WTC11 (cell line): ENCODE data around the gene RPL9. TPM values are rescaled to one million over a fixed set of nuclear protein-coding genes. Genes with fewer than 3 reads are reported as not detected.

ENCODE experiments used
- ATAC-seq: fragments of 200-7000 bp; cut with Tn5 transposase; 2 replicates; pipeline ENCODE4 v1.10.0; 2021; ENCODE audit warnings: mild to moderate bottlenecking, moderate library complexity
- CTCF ChIA-PET: fragments of 300-600 bp; sonication (Branson Sonifier 250); formaldehyde crosslinking; loops from one replicate; lab custom pipeline; 2021; ENCODE audit warnings: antibody characterized with exemption; lab: Charles Lee
- POLR2A ChIA-PET: fragments of 350-600 bp; sonication (Branson Sonifier 250); formaldehyde crosslinking; loops from one replicate; lab custom pipeline; 2021; ENCODE audit warnings: antibody characterized with exemption; lab: Charles Lee
- DNase-seq: peaks from one replicate; pipeline ENCODE4 v3.0.0; 2021; ENCODE audit warnings: low spot score
- H3K27ac Mint-ChIP-seq: 2 replicates; pipeline ENCODE4 v1.8.0; 2021; ENCODE audit warnings: mixed read lengths
- H3K27me3 Mint-ChIP-seq: 2 replicates; pipeline ENCODE4 v1.8.0; 2021; ENCODE audit warnings: low read depth, mild to moderate bottlenecking, moderate library complexity, mixed read lengths
- H3K36me3 Mint-ChIP-seq: 2 replicates; pipeline ENCODE4 v1.8.0; 2021; ENCODE audit warnings: mixed read lengths
- H3K4me1 Mint-ChIP-seq: 2 replicates; pipeline ENCODE4 v1.8.0; 2022; ENCODE audit warnings: mixed read lengths
- H3K4me3 Mint-ChIP-seq: 2 replicates; pipeline ENCODE4 v1.8.0; 2021; ENCODE audit warnings: mild to moderate bottlenecking, moderate library complexity, mixed read lengths
- H3K9me3 Mint-ChIP-seq: 2 replicates; pipeline ENCODE4 v1.8.0; 2021; ENCODE audit warnings: mixed read lengths
- CBFB ChIP-seq: sonication (generic); formaldehyde crosslinking; IDR thresholded peaks from 2 replicates; pipeline ENCODE4 v1.8.1; 2022; ENCODE audit warnings: mild to moderate bottlenecking, low read depth, missing genetic modification reagents
- CREB1 ChIP-seq: sonication (generic); formaldehyde crosslinking; IDR thresholded peaks from 2 replicates; pipeline ENCODE4 v1.8.0; 2023; ENCODE audit warnings: mild to moderate bottlenecking, missing genetic modification reagents
- GABPB1 ChIP-seq: sonication (generic); formaldehyde crosslinking; IDR thresholded peaks from 2 replicates; pipeline ENCODE4 v1.8.1; 2023; ENCODE audit warnings: mild to moderate bottlenecking, missing genetic modification reagents
- GRHL2 ChIP-seq: fragments of 250-450 bp; sonication (Bioruptor Pico); IDR thresholded peaks from 2 replicates; pipeline ENCODE4 v1.8.0; 2022; ENCODE audit warnings: mild to moderate bottlenecking, moderate library complexity; ENCODE audit not compliant: insufficient replicate concordance, severe bottlenecking
- KAT7 ChIP-seq: sonication (generic); formaldehyde crosslinking; IDR thresholded peaks from 2 replicates; pipeline ENCODE4 v1.8.1; 2023; ENCODE audit warnings: missing genetic modification reagents, mild to moderate bottlenecking, borderline replicate concordance
- NR2C2 ChIP-seq: sonication (generic); formaldehyde crosslinking; IDR thresholded peaks from 2 replicates; pipeline ENCODE4 v1.8.0; 2022; ENCODE audit warnings: mild to moderate bottlenecking, missing genetic modification reagents
- OVOL2 ChIP-seq: fragments of 250-450 bp; sonication (Bioruptor Pico); IDR thresholded peaks from 2 replicates; pipeline ENCODE4 v1.9.0; 2021; ENCODE audit warnings: mild to moderate bottlenecking, borderline replicate concordance
- RELA ChIP-seq: sonication (generic); formaldehyde crosslinking; IDR thresholded peaks from 2 replicates; pipeline ENCODE4 v1.8.1; 2022; ENCODE audit warnings: missing genetic modification reagents, mild to moderate bottlenecking, borderline replicate concordance
- RORB ChIP-seq: fragments of 250-450 bp; sonication (Bioruptor Pico); IDR thresholded peaks from 2 replicates; pipeline ENCODE4 v1.9.0; 2021; ENCODE audit warnings: mild to moderate bottlenecking
- SOX15 ChIP-seq: fragments of 250-450 bp; sonication (Bioruptor Pico); IDR thresholded peaks from 2 replicates; pipeline ENCODE4 v1.9.0; 2021; ENCODE audit warnings: mild to moderate bottlenecking
- TCF7 ChIP-seq: sonication (generic); formaldehyde crosslinking; IDR thresholded peaks from 2 replicates; pipeline ENCODE4 v1.8.0; 2022; ENCODE audit warnings: mild to moderate bottlenecking, low read depth, missing genetic modification reagents, moderate library complexity
- TEAD4 ChIP-seq: sonication (generic); formaldehyde crosslinking; IDR thresholded peaks from 2 replicates; pipeline ENCODE4 v1.8.0; 2022; ENCODE audit warnings: mild to moderate bottlenecking, missing genetic modification reagents
- ZNF232 ChIP-seq: sonication (generic); formaldehyde crosslinking; IDR thresholded peaks from 2 replicates; pipeline ENCODE4 v1.8.0; 2022; ENCODE audit warnings: mild to moderate bottlenecking, missing genetic modification reagents
- ZNF263 ChIP-seq: sonication (generic); formaldehyde crosslinking; IDR thresholded peaks from 2 replicates; pipeline ENCODE4 v1.8.1; 2022; ENCODE audit warnings: low read depth, mild to moderate bottlenecking, moderate library complexity, missing genetic modification reagents
- ZNF671 ChIP-seq: fragments of 250-450 bp; sonication (Bioruptor Pico); IDR thresholded peaks from 2 replicates; pipeline ENCODE4 v1.8.0; 2021; ENCODE audit warnings: mild to moderate bottlenecking
- total RNA-seq: library from RNA; stranded (reverse); gene quantifications from 3 replicates; pipeline ENCODE4 v1.2.3, GENCODE V29; 2021
- TF ChIP-seq, protein P1 (sequence below): sonication (generic); formaldehyde crosslinking; IDR thresholded peaks from 2 replicates; pipeline ENCODE4 v1.8.1; 2022; ENCODE audit warnings: low read depth, mild to moderate bottlenecking, moderate library complexity, missing genetic modification reagents, borderline replicate concordance
- TF ChIP-seq, protein P2 (sequence below): sonication (generic); formaldehyde crosslinking; IDR thresholded peaks from 2 replicates; pipeline ENCODE4 v1.8.0; 2022; ENCODE audit warnings: mild to moderate bottlenecking, missing genetic modification reagents
- TF ChIP-seq, protein P3 (sequence below): sonication (generic); formaldehyde crosslinking; IDR thresholded peaks from 2 replicates; pipeline ENCODE4 v1.8.1; 2022; ENCODE audit warnings: mild to moderate bottlenecking, missing genetic modification reagents, moderate library complexity, borderline replicate concordance
- TF ChIP-seq, protein P4 (sequence below): sonication (generic); formaldehyde crosslinking; IDR thresholded peaks from 2 replicates; pipeline ENCODE4 v1.8.1; 2022; ENCODE audit warnings: low read depth, missing genetic modification reagents, borderline replicate concordance
- TF ChIP-seq, protein P5 (sequence below): sonication (generic); formaldehyde crosslinking; IDR thresholded peaks from 2 replicates; pipeline ENCODE4 v1.8.1; 2023; ENCODE audit warnings: mild to moderate bottlenecking, missing genetic modification reagents, borderline replicate concordance
- TF ChIP-seq, protein P6 (sequence below): fragments of 250-450 bp; sonication (Bioruptor Pico); IDR thresholded peaks from 2 replicates; pipeline ENCODE4 v1.9.0; 2021; ENCODE audit warnings: mild to moderate bottlenecking, borderline replicate concordance
- TF ChIP-seq, protein P7 (sequence below): sonication (generic); formaldehyde crosslinking; conservative IDR thresholded peaks from 2 replicates; pipeline ENCODE4 v1.8.1; 2022; ENCODE audit warnings: mild to moderate bottlenecking, missing genetic modification reagents

The RPL9 gene
- total RNA-seq, 1 experiment from 2014 or later: 1,191 TPM

DNA sequence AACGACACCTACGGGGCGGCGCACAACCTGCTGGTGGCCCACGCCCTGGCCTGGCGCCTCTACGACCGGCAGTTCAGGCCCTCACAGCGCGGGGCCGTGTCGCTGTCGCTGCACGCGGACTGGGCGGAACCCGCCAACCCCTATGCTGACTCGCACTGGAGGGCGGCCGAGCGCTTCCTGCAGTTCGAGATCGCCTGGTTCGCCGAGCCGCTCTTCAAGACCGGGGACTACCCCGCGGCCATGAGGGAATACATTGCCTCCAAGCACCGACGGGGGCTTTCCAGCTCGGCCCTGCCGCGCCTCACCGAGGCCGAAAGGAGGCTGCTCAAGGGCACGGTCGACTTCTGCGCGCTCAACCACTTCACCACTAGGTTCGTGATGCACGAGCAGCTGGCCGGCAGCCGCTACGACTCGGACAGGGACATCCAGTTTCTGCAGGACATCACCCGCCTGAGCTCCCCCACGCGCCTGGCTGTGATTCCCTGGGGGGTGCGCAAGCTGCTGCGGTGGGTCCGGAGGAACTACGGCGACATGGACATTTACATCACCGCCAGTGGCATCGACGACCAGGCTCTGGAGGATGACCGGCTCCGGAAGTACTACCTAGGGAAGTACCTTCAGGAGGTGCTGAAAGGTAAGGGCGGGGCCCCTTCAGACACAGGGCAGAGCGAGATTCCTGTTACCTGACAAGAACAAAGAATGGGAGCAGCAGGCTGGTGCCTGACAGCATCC lies 11.7 kb downstream of the RPL9 start (continued):
- TF ChIP-seq, protein P1, sequence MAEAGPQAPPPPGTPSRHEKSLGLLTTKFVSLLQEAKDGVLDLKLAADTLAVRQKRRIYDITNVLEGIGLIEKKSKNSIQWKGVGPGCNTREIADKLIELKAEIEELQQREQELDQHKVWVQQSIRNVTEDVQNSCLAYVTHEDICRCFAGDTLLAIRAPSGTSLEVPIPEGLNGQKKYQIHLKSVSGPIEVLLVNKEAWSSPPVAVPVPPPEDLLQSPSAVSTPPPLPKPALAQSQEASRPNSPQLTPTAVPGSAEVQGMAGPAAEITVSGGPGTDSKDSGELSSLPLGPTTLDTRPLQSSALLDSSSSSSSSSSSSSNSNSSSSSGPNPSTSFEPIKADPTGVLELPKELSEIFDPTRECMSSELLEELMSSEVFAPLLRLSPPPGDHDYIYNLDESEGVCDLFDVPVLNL (CRISPR knock-in tag): no peak
- TF ChIP-seq TEAD4 (CRISPR knock-in tag) (no peak), CREB1 (CRISPR knock-in tag) (peak; percentile 53; the same call in 1 of the 2 replicates), SOX15 (no peak), ZNF671 (no peak), ZNF263 (0 out of 2 replicates have a peak, but pooled peaks have one; percentile 31), NR2C2 (CRISPR knock-in tag) (0 out of 2 replicates have a peak, but pooled peaks have one; percentile 39), RELA (CRISPR knock-in tag) (peak; percentile 79), RORB (CRISPR knock-in tag) (no peak), ZNF232 (CRISPR knock-in tag) (no peak), TCF7 (CRISPR knock-in tag) (no peak), GRHL2 (no peak)
- TF ChIP-seq, protein P2, sequence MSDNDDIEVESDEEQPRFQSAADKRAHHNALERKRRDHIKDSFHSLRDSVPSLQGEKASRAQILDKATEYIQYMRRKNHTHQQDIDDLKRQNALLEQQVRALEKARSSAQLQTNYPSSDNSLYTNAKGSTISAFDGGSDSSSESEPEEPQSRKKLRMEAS (CRISPR knock-in tag): peak; percentile 95
- TF ChIP-seq, protein P3, sequence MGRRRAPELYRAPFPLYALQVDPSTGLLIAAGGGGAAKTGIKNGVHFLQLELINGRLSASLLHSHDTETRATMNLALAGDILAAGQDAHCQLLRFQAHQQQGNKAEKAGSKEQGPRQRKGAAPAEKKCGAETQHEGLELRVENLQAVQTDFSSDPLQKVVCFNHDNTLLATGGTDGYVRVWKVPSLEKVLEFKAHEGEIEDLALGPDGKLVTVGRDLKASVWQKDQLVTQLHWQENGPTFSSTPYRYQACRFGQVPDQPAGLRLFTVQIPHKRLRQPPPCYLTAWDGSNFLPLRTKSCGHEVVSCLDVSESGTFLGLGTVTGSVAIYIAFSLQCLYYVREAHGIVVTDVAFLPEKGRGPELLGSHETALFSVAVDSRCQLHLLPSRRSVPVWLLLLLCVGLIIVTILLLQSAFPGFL: no peak
- TF ChIP-seq, protein P4, sequence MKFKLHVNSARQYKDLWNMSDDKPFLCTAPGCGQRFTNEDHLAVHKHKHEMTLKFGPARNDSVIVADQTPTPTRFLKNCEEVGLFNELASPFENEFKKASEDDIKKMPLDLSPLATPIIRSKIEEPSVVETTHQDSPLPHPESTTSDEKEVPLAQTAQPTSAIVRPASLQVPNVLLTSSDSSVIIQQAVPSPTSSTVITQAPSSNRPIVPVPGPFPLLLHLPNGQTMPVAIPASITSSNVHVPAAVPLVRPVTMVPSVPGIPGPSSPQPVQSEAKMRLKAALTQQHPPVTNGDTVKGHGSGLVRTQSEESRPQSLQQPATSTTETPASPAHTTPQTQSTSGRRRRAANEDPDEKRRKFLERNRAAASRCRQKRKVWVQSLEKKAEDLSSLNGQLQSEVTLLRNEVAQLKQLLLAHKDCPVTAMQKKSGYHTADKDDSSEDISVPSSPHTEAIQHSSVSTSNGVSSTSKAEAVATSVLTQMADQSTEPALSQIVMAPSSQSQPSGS (CRISPR knock-in tag): no peak

DNA sequence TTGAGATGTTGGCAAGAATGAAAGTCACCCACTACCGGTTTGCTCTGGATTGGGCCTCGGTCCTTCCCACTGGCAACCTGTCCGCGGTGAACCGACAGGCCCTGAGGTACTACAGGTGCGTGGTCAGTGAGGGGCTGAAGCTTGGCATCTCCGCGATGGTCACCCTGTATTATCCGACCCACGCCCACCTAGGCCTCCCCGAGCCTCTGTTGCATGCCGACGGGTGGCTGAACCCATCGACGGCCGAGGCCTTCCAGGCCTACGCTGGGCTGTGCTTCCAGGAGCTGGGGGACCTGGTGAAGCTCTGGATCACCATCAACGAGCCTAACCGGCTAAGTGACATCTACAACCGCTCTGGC lies 12.3 kb downstream of the RPL9 start:
- Mint-ChIP-seq H3K4me1 (peaks cover 27% of the 10 kb centered on the region), H3K27me3 (0 out of 2 replicates have a peak, but pooled peaks cover 2% of the 10 kb centered on the region), H3K27ac (peak overlapping the region; percentile 49; the same call in 1 of the 2 replicates), H3K4me3 (peak overlapping the region; percentile 75), H3K36me3 (peaks cover 10% of the 10 kb centered on the region), H3K9me3 (no peaks in the 10 kb centered on the region)
- ChIA-PET POLR2A (interaction anchor here (2.0 kb wide), 1 partner anchor 11 kb away, joined by 10 read pairs; the partner anchor contains the start of genes LIAS and RPL9), CTCF (interaction anchor here (1.5 to 1.9 kb wide), 2 partner anchors 10 to 80 kb away, joined by 5 to 11 read pairs; partner anchors contain the start of gene RFC1)
- ATAC-seq (no peak), DNase-seq (no peak)
- TF ChIP-seq, protein P5, sequence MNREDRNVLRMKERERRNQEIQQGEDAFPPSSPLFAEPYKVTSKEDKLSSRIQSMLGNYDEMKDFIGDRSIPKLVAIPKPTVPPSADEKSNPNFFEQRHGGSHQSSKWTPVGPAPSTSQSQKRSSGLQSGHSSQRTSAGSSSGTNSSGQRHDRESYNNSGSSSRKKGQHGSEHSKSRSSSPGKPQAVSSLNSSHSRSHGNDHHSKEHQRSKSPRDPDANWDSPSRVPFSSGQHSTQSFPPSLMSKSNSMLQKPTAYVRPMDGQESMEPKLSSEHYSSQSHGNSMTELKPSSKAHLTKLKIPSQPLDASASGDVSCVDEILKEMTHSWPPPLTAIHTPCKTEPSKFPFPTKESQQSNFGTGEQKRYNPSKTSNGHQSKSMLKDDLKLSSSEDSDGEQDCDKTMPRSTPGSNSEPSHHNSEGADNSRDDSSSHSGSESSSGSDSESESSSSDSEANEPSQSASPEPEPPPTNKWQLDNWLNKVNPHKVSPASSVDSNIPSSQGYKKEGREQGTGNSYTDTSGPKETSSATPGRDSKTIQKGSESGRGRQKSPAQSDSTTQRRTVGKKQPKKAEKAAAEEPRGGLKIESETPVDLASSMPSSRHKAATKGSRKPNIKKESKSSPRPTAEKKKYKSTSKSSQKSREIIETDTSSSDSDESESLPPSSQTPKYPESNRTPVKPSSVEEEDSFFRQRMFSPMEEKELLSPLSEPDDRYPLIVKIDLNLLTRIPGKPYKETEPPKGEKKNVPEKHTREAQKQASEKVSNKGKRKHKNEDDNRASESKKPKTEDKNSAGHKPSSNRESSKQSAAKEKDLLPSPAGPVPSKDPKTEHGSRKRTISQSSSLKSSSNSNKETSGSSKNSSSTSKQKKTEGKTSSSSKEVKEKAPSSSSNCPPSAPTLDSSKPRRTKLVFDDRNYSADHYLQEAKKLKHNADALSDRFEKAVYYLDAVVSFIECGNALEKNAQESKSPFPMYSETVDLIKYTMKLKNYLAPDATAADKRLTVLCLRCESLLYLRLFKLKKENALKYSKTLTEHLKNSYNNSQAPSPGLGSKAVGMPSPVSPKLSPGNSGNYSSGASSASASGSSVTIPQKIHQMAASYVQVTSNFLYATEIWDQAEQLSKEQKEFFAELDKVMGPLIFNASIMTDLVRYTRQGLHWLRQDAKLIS (CRISPR knock-in tag): no peak
- TF ChIP-seq KAT7 (CRISPR knock-in tag): no peak
- TF ChIP-seq, protein P6, sequence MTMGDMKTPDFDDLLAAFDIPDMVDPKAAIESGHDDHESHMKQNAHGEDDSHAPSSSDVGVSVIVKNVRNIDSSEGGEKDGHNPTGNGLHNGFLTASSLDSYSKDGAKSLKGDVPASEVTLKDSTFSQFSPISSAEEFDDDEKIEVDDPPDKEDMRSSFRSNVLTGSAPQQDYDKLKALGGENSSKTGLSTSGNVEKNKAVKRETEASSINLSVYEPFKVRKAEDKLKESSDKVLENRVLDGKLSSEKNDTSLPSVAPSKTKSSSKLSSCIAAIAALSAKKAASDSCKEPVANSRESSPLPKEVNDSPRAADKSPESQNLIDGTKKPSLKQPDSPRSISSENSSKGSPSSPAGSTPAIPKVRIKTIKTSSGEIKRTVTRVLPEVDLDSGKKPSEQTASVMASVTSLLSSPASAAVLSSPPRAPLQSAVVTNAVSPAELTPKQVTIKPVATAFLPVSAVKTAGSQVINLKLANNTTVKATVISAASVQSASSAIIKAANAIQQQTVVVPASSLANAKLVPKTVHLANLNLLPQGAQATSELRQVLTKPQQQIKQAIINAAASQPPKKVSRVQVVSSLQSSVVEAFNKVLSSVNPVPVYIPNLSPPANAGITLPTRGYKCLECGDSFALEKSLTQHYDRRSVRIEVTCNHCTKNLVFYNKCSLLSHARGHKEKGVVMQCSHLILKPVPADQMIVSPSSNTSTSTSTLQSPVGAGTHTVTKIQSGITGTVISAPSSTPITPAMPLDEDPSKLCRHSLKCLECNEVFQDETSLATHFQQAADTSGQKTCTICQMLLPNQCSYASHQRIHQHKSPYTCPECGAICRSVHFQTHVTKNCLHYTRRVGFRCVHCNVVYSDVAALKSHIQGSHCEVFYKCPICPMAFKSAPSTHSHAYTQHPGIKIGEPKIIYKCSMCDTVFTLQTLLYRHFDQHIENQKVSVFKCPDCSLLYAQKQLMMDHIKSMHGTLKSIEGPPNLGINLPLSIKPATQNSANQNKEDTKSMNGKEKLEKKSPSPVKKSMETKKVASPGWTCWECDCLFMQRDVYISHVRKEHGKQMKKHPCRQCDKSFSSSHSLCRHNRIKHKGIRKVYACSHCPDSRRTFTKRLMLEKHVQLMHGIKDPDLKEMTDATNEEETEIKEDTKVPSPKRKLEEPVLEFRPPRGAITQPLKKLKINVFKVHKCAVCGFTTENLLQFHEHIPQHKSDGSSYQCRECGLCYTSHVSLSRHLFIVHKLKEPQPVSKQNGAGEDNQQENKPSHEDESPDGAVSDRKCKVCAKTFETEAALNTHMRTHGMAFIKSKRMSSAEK (CRISPR knock-in tag): no peak
- TF ChIP-seq GABPB1 (CRISPR knock-in tag): no peak
- TF ChIP-seq NR2C2 (CRISPR knock-in tag): no peak
- TF ChIP-seq CBFB (CRISPR knock-in tag): no peak
- no peak for TF ChIP-seq ZNF671
- TF ChIP-seq OVOL2 (CRISPR knock-in tag): no peak
- TF ChIP-seq, protein P7, sequence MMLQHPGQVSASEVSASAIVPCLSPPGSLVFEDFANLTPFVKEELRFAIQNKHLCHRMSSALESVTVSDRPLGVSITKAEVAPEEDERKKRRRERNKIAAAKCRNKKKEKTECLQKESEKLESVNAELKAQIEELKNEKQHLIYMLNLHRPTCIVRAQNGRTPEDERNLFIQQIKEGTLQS (CRISPR knock-in tag): no peak
- no peak for TF ChIP-seq TEAD4 (CRISPR knock-in tag)
- TF ChIP-seq, protein P1 (CRISPR knock-in tag): no peak
